HEK293 (cell line): ENCODE results near the gene MTCH2.
"Not testable (repeated sequence)": the region's sequence is repeated elsewhere in the genome, so short reads cannot be mapped to it uniquely, and the experiment has no call there.

Experiments
- CTCF ChIA-PET: fragments of 350-600 bp; formaldehyde crosslinking; extraction: SDS; loops from one replicate; lab custom pipeline; 2021; ENCODE audit warnings: antibody characterized with exemption; lab: Yijun Ruan, JAX
- POLR2A ChIA-PET: fragments of 300-600 bp; formaldehyde crosslinking; extraction: SDS; loops from one replicate; lab custom pipeline; 2020; ENCODE audit warnings: antibody characterized with exemption, inconsistent platforms; lab: Yijun Ruan, JAX
- H3K27ac ChIP-seq: fragments of 200-500 bp; sonication (Bioruptor generic); 2 replicates; pipeline ENCODE4 v1.5.1; 2014; ENCODE audit warnings: low read depth, low read length, control low read depth, inconsistent platforms; ENCODE audit errors: extremely low read depth
- H3K36me3 ChIP-seq, 2 experiments: fragments of 200-500 bp in 1 of 2; sonication (Bioruptor generic) in 1 of 2; 1 replicate in 1 of 2; 2 replicates in 1 of 2; pipeline ENCODE4 v1.5.1; 2014 to 2017; ENCODE audit warnings: inconsistent platforms in 2 of 2, low read length in 2 of 2; ENCODE audit not compliant: control insufficient read depth in 2 of 2, insufficient read depth in 1 of 2
- H3K4me1 ChIP-seq: fragments of 200-500 bp; sonication (Bioruptor generic); 2 replicates; pipeline ENCODE4 v1.5.1; 2014; ENCODE audit warnings: mild to moderate bottlenecking, low read length, inconsistent platforms; ENCODE audit not compliant: control insufficient read depth, insufficient read depth
- H3K4me3 ChIP-seq: 2 replicates; pipeline ENCODE4 v1.5.1; 2011; ENCODE audit warnings: low read depth, mild to moderate bottlenecking, control low read depth, low read length, moderate library complexity
- H3K9me3 ChIP-seq: fragments of 200-500 bp; sonication (Bioruptor generic); 2 replicates; pipeline ENCODE4 v1.5.1; 2014; ENCODE audit warnings: low read depth, low read length, inconsistent platforms; ENCODE audit not compliant: control insufficient read depth, insufficient read depth
- KLF1 ChIP-seq: fragments of 450-650 bp; formaldehyde crosslinking; IDR thresholded peaks from 2 replicates; pipeline ENCODE4 v1.5.1; 2016; ENCODE audit warnings: missing biosample characterization, missing genetic modification characterization
- KLF10 ChIP-seq: fragments of 450-650 bp; IDR thresholded peaks from 2 replicates; pipeline ENCODE4 v1.5.1; 2018; ENCODE audit warnings: missing biosample characterization, mild to moderate bottlenecking, missing genetic modification characterization
- KLF7 ChIP-seq: fragments of 450-650 bp; formaldehyde crosslinking; IDR thresholded peaks from 2 replicates; pipeline ENCODE4 v1.5.1; 2016; ENCODE audit warnings: missing biosample characterization, missing genetic modification characterization, borderline replicate concordance
- SALL2 ChIP-seq: fragments of 450-650 bp; formaldehyde crosslinking; IDR thresholded peaks from 2 replicates; pipeline ENCODE4 v1.5.0; 2017; ENCODE audit warnings: missing biosample characterization, mild to moderate bottlenecking, missing genetic modification characterization, borderline replicate concordance
- SETDB1 ChIP-seq: IDR thresholded peaks from one replicate; pipeline ENCODE4 v1.6.1; 2017; ENCODE audit warnings: mild to moderate bottlenecking, low read length, moderate library complexity, mixed read lengths; ENCODE audit not compliant: insufficient read length
- SP7 ChIP-seq: fragments of 450-650 bp; formaldehyde crosslinking; IDR thresholded peaks from 2 replicates; pipeline ENCODE4 v1.5.1; 2016; ENCODE audit warnings: missing biosample characterization, missing genetic modification characterization
- ZBTB8A ChIP-seq: fragments of 450-650 bp; formaldehyde crosslinking; IDR thresholded peaks from 2 replicates; pipeline ENCODE4 v1.5.1; 2016; ENCODE audit warnings: missing biosample characterization, missing genetic modification characterization
- ZNF132 ChIP-seq: fragments of 450-650 bp; formaldehyde crosslinking; IDR thresholded peaks from 2 replicates; pipeline ENCODE4 v1.5.1; 2017; ENCODE audit warnings: missing biosample characterization, missing genetic modification characterization, borderline replicate concordance
- ZNF169 ChIP-seq: fragments of 450-650 bp; formaldehyde crosslinking; IDR thresholded peaks from 2 replicates; pipeline ENCODE4 v1.5.1; 2016; ENCODE audit warnings: missing biosample characterization, missing genetic modification characterization
- ZNF214 ChIP-seq: fragments of 450-650 bp; formaldehyde crosslinking; IDR thresholded peaks from 2 replicates; pipeline ENCODE4 v1.5.1; 2017; ENCODE audit warnings: missing biosample characterization, mild to moderate bottlenecking, missing genetic modification characterization, borderline replicate concordance
- ZNF223 ChIP-seq: fragments of 450-650 bp; formaldehyde crosslinking; IDR thresholded peaks from 2 replicates; pipeline ENCODE4 v1.5.1; 2016; ENCODE audit warnings: missing biosample characterization, missing genetic modification characterization
- ZNF274 ChIP-seq, 2 experiments: fragments of 200-500 bp in 1 of 2; fragments of 450-650 bp in 1 of 2; sonication (Bioruptor generic) in 1 of 2; formaldehyde crosslinking in 1 of 2; IDR thresholded peaks; 2 replicates each; pipeline versions ENCODE4 v1.5.1 to v1.6.1; 2014 to 2016; ENCODE audit warnings: borderline replicate concordance in 1 of 2, inconsistent platforms in 1 of 2, low read length in 1 of 2, missing biosample characterization in 1 of 2, missing genetic modification characterization in 1 of 2
- ZNF341 ChIP-seq: fragments of 450-650 bp; formaldehyde crosslinking; IDR thresholded peaks from 2 replicates; pipeline ENCODE4; 2016; ENCODE audit warnings: low read depth, missing biosample characterization, missing genetic modification characterization
- ZNF350 ChIP-seq: fragments of 450-650 bp; formaldehyde crosslinking; IDR thresholded peaks from 2 replicates; pipeline ENCODE4 v1.5.0; 2017; ENCODE audit warnings: missing biosample characterization, mild to moderate bottlenecking, missing genetic modification characterization
- ZNF433 ChIP-seq: fragments of 450-650 bp; formaldehyde crosslinking; IDR thresholded peaks from 2 replicates; pipeline ENCODE4 v1.5.1; 2016; ENCODE audit warnings: missing biosample characterization, missing genetic modification characterization, low read depth
- ZNF530 ChIP-seq: fragments of 450-650 bp; formaldehyde crosslinking; IDR thresholded peaks from 2 replicates; pipeline ENCODE4 v1.5.1; 2016; ENCODE audit warnings: low read depth, missing biosample characterization, missing genetic modification characterization
- ZNF561 ChIP-seq: fragments of 450-650 bp; IDR thresholded peaks from 2 replicates; pipeline ENCODE4 v1.5.1; 2018; ENCODE audit warnings: missing biosample characterization, missing genetic modification characterization, borderline replicate concordance
- ZNF670 ChIP-seq: fragments of 450-650 bp; formaldehyde crosslinking; IDR thresholded peaks from 2 replicates; pipeline ENCODE4 v1.5.1; 2016; ENCODE audit warnings: missing biosample characterization, missing genetic modification characterization, low read depth
- ZNF785 ChIP-seq: fragments of 450-650 bp; formaldehyde crosslinking; IDR thresholded peaks from 2 replicates; pipeline ENCODE4 v1.5.1; 2016; ENCODE audit warnings: missing biosample characterization, missing genetic modification characterization
- ZNF837 ChIP-seq: fragments of 450-650 bp; formaldehyde crosslinking; IDR thresholded peaks from 2 replicates; pipeline ENCODE4 v1.5.1; 2016; ENCODE audit warnings: missing biosample characterization, missing genetic modification characterization
- ZNF843 ChIP-seq: fragments of 450-650 bp; formaldehyde crosslinking; IDR thresholded peaks from 2 replicates; pipeline ENCODE4 v1.5.1; 2016; ENCODE audit warnings: missing biosample characterization, missing genetic modification characterization
- TF ChIP-seq, protein P1 (sequence below): fragments of 450-650 bp; formaldehyde crosslinking; IDR thresholded peaks from 2 replicates; pipeline ENCODE4 v1.5.0; 2017; ENCODE audit warnings: missing biosample characterization, missing genetic modification characterization, borderline replicate concordance
- TF ChIP-seq, protein P2 (sequence below): fragments of 450-650 bp; formaldehyde crosslinking; IDR thresholded peaks from 2 replicates; pipeline ENCODE4 v1.5.1; 2016; ENCODE audit warnings: missing biosample characterization, missing genetic modification characterization
- TF ChIP-seq, protein P3 (sequence below): fragments of 450-650 bp; formaldehyde crosslinking; IDR thresholded peaks from 2 replicates; pipeline ENCODE4 v1.5.1; 2016; ENCODE audit warnings: missing biosample characterization, missing genetic modification characterization
- TF ChIP-seq, protein P4 (sequence below): fragments of 450-650 bp; formaldehyde crosslinking; IDR thresholded peaks from 2 replicates; pipeline ENCODE4 v1.5.1; 2016; ENCODE audit warnings: missing biosample characterization, missing genetic modification characterization

Gene MTCH2

DNA sequence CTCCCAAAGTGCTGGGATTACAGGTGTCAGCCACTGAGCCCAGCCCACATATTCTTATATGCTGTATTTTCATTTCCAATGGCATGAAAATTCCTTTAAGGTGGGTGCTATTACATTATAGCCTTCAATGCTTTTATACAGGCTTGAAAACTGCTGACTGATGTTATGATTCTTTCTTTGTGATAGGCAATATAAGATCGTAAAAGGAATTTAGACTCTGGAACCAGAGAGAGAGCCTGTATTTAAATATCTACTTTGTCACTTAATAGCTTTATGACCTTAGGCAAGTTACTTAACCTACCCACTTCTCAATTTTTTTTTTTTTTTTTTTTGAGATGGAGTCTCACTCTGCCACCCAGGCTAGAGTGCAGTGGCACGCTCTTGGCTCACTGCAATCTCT is 46.6 kb upstream of the MTCH2 start (continued):
- TF ChIP-seq ZNF530 (tag by site-specific recombination) (no peak), ZNF433 (no peak), ZNF274 (IDR thresholded peaks at IDR 0.05; ENCODE audit: low read length) (no peak), ZNF274 (tag by site-specific recombination; IDR thresholded peaks at IDR 0.05; ENCODE audit: borderline replicate concordance) (no peak), ZNF837 (tag by site-specific recombination) (no peak), ZNF561 (tag by site-specific recombination) (no peak), ZNF214 (tag by site-specific recombination) (no peak), ZNF341 (no peak)

DNA sequence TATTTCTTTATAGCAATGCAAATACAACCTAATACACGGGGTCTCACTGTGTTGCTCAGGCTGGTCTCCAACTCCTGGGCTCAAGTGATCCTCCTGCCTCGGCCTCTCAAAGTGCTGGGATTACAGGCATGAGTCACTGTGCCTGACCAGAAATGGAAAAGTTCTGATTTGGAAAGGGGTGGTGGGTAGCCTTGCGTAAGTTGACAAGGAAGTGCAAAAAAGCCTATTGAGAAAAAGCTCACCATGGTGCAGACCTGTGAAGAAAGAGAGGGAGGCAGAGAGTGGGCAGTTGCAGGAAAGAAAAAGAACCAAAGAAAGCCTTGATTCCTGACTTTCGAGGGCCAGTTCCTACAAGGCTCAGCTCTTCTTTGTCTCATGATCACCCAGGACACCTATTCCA is 45.8 kb upstream of the MTCH2 start:
- no peaks in the 10 kb centered on the region for H3K36me3 ChIP-seq
- no peaks in the 10 kb centered on the region for H3K9me3 ChIP-seq
- CTCF ChIA-PET = interaction anchor here (0.6 to 1.1 kb wide), 2 partner anchors 42 to 80 kb away, joined by 3 to 4 read pairs; no protein-coding TSS in a partner anchor
- no peaks in the 10 kb centered on the region for H3K4me1 ChIP-seq
- POLR2A ChIA-PET = no interaction called here
- no peak overlapping the region for H3K27ac ChIP-seq
- TF ChIP-seq KLF10 (tag by site-specific recombination) (no peak), SALL2 (tag by site-specific recombination) (no peak), ZNF350 (tag by site-specific recombination) (no peak)
- TF ChIP-seq, protein P1, sequence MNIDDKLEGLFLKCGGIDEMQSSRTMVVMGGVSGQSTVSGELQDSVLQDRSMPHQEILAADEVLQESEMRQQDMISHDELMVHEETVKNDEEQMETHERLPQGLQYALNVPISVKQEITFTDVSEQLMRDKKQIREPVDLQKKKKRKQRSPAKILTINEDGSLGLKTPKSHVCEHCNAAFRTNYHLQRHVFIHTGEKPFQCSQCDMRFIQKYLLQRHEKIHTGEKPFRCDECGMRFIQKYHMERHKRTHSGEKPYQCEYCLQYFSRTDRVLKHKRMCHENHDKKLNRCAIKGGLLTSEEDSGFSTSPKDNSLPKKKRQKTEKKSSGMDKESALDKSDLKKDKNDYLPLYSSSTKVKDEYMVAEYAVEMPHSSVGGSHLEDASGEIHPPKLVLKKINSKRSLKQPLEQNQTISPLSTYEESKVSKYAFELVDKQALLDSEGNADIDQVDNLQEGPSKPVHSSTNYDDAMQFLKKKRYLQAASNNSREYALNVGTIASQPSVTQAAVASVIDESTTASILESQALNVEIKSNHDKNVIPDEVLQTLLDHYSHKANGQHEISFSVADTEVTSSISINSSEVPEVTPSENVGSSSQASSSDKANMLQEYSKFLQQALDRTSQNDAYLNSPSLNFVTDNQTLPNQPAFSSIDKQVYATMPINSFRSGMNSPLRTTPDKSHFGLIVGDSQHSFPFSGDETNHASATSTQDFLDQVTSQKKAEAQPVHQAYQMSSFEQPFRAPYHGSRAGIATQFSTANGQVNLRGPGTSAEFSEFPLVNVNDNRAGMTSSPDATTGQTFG (tag by site-specific recombination) = no peak
- TF ChIP-seq, protein P2, sequence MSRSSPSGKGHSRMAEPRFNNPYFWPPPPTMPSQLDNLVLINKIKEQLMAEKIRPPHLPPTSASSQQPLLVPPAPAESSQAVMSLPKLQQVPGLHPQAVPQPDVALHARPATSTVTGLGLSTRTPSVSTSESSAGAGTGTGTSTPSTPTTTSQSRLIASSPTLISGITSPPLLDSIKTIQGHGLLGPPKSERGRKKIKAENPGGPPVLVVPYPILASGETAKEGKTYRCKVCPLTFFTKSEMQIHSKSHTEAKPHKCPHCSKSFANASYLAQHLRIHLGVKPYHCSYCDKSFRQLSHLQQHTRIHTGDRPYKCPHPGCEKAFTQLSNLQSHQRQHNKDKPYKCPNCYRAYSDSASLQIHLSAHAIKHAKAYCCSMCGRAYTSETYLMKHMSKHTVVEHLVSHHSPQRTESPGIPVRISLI = no peak
- TF ChIP-seq, protein P3, sequence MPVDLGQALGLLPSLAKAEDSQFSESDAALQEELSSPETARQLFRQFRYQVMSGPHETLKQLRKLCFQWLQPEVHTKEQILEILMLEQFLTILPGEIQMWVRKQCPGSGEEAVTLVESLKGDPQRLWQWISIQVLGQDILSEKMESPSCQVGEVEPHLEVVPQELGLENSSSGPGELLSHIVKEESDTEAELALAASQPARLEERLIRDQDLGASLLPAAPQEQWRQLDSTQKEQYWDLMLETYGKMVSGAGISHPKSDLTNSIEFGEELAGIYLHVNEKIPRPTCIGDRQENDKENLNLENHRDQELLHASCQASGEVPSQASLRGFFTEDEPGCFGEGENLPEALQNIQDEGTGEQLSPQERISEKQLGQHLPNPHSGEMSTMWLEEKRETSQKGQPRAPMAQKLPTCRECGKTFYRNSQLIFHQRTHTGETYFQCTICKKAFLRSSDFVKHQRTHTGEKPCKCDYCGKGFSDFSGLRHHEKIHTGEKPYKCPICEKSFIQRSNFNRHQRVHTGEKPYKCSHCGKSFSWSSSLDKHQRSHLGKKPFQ (tag by site-specific recombination) = no peak
- H3K4me3 ChIP-seq = no peak overlapping the region

DNA sequence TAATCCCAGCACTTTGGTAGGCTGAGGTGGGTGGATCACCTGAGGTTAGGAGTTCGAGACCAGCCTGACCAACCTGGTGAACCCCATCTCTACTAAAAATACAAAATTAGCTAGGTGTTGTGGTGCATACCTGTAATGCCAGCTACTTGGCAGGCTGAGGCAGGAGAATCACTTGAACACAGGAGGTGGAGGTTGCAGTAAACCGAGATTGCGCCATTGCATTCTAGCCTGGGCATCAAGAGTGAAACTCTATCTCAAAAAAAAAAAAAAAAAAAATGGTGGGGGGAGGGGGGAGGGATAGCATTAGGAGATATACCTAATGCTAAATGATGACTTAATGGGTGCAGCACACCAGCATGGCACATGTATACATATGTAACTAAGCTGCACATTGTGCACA is 44.3 kb upstream of the MTCH2 start:
- H3K9me3 ChIP-seq, CTCF ChIA-PET, H3K4me3 ChIP-seq, H3K4me1 ChIP-seq, H3K36me3 ChIP-seq, H3K27ac ChIP-seq, POLR2A ChIA-PET: not testable (repeated sequence)

DNA sequence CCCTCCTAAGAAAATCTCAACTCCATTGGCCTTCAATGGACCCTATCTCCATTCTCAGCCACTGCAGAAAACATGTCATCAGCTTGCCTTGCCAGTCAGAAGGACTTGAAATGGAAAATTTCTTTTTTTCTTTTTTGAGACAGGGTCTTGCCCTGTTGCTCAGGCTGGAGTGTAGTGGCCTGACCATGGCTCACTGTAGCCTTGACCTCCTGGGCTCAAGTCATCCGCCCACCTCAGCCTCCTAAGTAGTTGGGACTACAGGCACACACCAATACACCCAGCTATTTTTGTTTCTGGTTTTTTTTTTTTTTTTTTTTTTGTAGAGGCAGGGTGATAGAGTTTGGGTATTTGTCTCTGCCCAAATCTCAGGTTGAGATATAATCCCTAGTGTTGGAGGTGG is 43.8 kb upstream of the MTCH2 start:
- ChIA-PET CTCF (no interaction called here), POLR2A (interaction anchor here (0.8 kb wide), 1 partner anchor 158 kb away, joined by 3 read pairs; no protein-coding TSS in a partner anchor)
- Histone ChIP-seq H3K36me3 (no peaks in the 10 kb centered on the region), H3K27ac (no peak overlapping the region), H3K4me3 (no peak overlapping the region), H3K4me1 (no peaks in the 10 kb centered on the region), H3K9me3 (no peaks in the 10 kb centered on the region)
- TF ChIP-seq ZNF670 (tag by site-specific recombination) (no peak), ZNF169 (no peak), KLF1 (tag by site-specific recombination) (no peak), ZNF843 (tag by site-specific recombination) (no peak), ZNF837 (tag by site-specific recombination) (no peak), ZNF223 (no peak), ZNF132 (tag by site-specific recombination) (no peak), ZNF785 (tag by site-specific recombination) (no peak), SP7 (tag by site-specific recombination) (no peak), ZBTB8A (tag by site-specific recombination) (no peak), SETDB1 (no peak), SALL2 (tag by site-specific recombination) (no peak), KLF7 (no peak)
- TF ChIP-seq, protein P4, sequence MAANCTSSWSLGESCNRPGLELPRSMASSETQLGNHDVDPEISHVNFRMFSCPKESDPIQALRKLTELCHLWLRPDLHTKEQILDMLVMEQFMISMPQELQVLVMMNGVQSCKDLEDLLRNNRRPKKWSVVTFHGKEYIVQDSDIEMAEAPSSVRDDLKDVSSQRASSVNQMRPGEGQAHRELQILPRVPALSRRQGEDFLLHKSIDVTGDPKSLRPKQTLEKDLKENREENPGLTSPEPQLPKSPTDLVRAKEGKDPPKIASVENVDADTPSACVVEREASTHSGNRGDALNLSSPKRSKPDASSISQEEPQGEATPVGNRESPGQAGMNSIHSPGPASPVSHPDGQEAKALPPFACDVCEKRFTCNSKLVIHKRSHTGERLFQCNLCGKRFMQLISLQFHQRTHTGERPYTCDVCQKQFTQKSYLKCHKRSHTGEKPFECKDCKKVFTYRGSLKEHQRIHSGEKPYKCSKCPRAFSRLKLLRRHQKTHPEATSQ = no peak
